Left ventricle myocardium superior (tissue), 1 donor: ENCODE measurements around the gene MBD3. TPM values are rescaled to one million over a fixed set of nuclear protein-coding genes. Genes with fewer than 3 reads are reported as not detected.
A peak's percentile ranks its signal among the peaks of the same experiment; 100 is the strongest.
"Not testable (repeated sequence)": the region's sequence is repeated elsewhere in the genome, so short reads cannot be mapped to it uniquely, and the experiment has no call there.

Experiments
- ATAC-seq: fragments of 200-7000 bp; cut with Tn5 transposase; one replicate; pipeline ENCODE4 v1.9.1; 2020; ENCODE audit warnings: mild to moderate bottlenecking, moderate library complexity
- DNase-seq: peaks from one replicate; pipeline ENCODE4 v3.0.0-alpha.2; 2020
- intact Hi-C: fragments of 100-400 bp; cut with micrococcal nuclease; formaldehyde crosslinking; loops from one replicate; pipeline ENCODE4 v1.11.0; 2022
- long read RNA-seq: library from polyadenylated mRNA; unstranded; transcript quantifications from one replicate; pipeline ENCODE4 v2.0.0, GENCODE V29; 2021
- total RNA-seq: library from RNA; stranded (reverse); fragmentation: NEBNext Ultra II Directional; extraction: Animal tissue kit (Norgen Biotek cat#: 25700); gene quantifications from one replicate; pipeline ENCODE4 v1.2.1, GENCODE V29; 2021
- donor health status: DM: no; HTN: yes; CAD: no; lungs with severe emphysema.

Gene MBD3
- 59.0 TPM for total RNA-seq
- long read RNA-seq, full-length matches to known transcripts = 145 of 212 reads
- long read RNA-seq, partial matches to known transcripts = 34 of 212 reads
- long read RNA-seq, other reads (novel, unspliced or antisense) = 33 of 212 reads

DNA sequence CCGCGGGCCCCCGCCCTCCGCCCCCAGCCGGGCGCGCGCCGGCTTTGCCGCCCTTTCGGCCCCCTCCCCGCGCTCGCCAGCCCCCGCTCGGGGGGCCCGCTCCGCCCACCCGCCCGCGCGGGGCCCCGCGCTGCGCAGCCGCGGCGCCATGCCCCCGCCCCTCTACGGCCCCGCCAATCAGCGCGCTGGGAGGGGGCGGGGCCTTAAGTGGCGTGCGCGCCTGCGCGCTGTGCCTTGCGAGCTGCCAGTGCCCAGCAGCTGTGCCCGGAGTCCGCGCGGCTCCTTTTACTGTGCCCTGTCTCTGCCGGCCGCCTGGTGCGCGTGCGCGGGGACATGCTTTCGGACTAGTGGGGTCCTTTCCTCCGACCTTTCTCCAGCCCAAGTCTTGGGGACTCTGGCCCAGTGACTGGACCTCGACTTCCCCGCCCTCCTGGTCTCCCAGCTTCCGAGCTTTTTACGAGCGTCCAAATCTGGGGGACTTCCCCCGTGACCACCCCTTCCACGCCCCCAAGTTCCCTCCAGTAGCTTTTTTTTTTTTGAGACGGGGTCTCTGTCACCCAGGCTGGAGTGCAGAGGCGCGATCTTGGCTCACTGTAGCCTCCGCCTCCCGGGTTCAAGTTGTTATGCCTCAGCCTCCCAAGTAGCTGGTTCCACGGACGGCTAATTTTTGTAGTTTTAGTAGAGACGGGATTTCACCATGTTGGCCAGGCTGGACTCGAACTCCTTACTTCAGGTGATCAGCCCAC is at the start of gene MBD3:
Gene MBD3, minus strand, starts transcription at position 111 of the 746 bp plus-strand sequence. CDS start 234 bp downstream, outside the sequence.
- ATAC-seq (peak; percentile 92), DNase-seq (peak; percentile 96)
- intact Hi-C loops = no loop called here

DNA sequence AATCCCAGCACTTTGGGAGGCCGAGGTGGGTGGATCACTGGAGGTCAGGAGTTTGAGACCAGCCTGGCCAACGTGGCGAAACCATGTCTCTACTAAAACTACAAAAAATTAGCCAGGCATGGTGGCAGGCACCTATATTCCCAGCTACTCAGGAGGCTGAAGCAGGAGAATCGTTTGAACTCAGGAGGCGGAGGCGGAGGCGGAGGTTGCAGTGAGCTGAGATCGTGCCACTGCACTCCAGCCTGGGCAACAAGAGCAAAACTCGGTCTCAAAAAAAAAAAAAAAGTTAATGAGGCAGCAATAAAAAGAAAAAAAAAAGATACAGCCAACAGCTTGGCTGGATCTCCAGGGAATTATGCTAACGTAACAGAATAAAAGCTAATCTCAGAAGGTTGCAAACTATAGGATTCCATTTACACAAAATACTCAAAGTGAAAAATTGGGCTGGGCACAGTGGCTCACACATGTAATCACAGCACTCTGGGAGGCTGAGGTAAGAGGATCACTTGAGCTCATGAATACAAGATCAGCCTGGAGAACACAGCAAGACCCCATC is 48.3 kb upstream of the MBD3 start:
- ATAC-seq, intact Hi-C loops: not testable (repeated sequence)
- DNase-seq = peak; percentile 2

GRCh38 chr19:1636325-1637236 is 43.9 kb upstream of the MBD3 start:
- intact Hi-C loops = no loop called here

GRCh38 chr19:1634938-1635243 is 42.2 kb upstream of the MBD3 start:
- intact Hi-C loops = no loop called here
- DNase-seq = no peak
- ATAC-seq = no peak

More at GRCh38 chr19:1636325-1637236, 43.9 kb upstream of the MBD3 start:
- ATAC-seq (no peak), DNase-seq (no peak)

DNA sequence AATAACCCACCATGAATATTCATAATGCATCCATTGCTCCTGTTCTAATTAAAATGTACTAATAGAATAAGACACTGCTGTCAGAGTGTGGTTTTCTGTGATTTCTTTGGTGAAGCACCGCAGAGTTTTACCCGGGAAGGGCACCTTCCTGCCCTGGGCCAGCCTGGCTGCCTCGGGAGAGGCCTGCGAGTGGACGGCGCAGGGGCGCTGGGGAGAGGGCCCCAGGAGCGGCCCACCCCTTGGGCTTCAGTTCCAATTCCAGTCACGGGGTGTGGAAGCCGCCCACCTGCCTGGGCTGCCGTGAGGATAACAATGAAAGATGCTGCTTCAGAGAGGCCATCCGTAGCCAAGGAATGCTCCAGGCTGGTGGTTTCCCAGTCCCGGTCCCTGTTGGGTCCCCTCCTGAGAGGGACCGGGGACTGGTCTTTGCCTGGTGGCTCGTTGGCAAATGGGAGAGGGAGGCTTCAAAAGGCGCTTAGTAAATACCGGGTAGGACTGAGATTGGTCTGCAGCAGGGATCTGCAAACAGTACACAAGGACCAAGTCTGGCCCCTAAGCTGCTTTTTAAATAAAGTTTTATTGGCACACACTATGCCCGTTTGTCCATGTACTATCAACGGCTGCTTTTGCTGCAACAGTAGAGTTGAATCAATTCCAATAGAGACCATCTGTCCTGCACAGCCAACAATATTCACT is 41.7 kb upstream of the MBD3 start:
- intact Hi-C loops = no loop called here
- ATAC-seq (no peak), DNase-seq (no peak)

- intact Hi-C loops = no loop called here
- no peak for ATAC-seq
- no peak for DNase-seq
Observed at GRCh38 chr19:1633269-1633826, 40.7 kb upstream of the MBD3 start.

DNA sequence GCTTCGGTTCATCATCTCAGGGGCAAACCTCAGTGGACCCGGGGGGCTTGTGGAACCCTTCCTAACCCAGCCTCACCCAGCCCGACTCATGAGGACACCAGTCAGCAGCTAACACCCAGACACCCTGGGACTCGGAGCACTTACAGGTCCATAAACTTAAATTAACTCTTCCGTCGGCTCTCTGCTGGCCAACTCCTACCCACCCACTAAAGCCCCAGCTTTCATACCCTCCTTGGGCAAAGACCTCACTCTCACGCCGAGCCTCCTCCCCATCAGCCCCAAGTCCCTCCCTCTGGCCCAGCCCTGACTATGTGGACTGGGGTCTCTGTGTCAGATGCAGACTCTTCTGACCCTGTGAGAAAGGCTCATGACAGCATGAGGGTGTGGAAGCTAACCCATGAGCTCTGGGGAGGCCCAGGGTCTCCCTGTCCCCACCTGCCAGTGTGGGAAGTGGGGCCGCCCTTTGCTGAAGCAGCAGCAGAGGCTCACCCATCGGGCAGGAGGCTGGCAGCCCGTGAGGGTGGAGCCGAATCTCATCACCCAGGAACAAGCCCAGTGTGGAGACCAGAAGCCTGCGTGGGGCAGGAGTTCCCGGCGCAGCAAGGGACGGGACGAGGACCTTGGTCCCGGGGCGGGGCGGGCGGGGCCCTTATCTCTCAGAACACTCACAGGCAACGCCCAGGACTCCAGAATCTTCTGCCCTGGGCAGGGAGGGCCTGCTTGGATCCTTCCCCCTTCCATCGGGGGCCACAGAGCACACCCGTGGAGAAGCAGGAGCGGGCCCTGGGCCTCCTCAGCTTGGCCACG is 40.0 kb upstream of the MBD3 start:
- ATAC-seq = no peak
- intact Hi-C loops = no loop called here
- no peak for DNase-seq

DNA sequence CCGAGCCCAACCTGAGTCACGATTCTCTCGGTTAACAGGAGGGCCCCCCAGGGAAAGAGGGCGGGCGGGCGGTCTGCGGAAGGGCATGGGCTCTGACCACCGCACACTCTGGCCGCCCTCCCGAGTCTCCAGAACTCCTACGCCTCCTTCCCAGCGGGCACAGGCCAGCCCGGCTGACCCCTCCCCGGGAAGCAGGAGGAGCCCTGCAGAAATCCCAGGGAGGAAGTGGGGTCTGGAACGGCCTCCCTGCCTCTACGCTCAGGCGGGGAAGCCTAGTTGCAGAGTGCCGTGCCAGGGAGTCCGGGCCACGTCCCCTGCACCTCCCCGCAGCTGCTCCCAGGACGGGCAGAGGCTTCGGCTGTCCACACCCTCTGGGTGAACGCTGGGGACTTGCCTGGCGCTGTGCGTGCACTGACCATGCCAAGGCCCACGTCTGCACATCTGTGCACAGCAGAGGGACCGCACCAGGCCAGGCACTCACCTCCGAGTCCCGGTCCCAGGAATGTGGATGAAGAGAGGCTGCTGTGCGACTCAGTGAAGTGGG is 39.0 kb upstream of the MBD3 start:
- DNase-seq = no peak
- intact Hi-C loops = no loop called here
- no peak for ATAC-seq

DNA sequence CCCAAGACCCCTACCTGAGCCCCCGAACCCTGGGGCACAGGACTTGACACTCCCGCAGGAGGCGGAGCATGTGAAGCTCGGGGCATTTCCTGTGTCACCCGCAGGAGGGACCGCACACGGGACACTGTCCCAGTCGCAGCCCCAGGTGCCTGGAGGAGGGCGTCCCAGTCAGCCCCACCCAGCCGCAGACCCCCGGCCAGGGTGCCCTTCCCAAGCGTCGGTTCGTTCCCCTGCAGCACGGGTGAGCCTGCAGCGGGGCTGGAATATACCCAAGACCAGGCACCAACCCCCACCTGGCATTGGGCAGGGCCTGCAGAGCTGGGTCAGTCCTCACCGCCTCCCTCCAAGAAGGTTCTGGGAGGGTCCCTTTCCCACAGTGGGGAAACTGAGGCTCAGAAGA is 38.1 kb upstream of the MBD3 start:
- intact Hi-C loops = no loop called here
- DNase-seq (no peak), ATAC-seq (no peak)

DNA sequence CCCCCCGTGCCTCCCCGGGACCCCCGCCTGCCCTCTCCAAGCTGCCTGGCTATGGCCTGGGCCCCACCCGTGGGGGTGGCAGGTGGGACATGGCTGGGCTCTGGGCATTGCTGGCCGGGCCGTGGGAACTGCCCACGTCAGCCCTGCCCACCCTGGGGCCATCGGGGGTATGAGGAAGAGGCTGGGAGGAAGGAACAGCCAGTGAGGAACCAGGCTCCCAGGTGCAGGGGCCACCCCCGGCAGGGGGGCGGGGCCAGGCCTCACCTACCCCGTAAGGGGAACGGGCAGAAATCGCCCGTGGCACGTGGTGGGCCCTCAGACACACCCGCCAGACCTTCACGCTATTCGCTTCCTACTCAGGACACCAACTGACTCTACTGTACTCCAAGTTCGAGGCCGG is 37.3 kb upstream of the MBD3 start:
- ATAC-seq = no peak
- intact Hi-C loops = no loop called here
- peak; percentile 24 for DNase-seq

DNA sequence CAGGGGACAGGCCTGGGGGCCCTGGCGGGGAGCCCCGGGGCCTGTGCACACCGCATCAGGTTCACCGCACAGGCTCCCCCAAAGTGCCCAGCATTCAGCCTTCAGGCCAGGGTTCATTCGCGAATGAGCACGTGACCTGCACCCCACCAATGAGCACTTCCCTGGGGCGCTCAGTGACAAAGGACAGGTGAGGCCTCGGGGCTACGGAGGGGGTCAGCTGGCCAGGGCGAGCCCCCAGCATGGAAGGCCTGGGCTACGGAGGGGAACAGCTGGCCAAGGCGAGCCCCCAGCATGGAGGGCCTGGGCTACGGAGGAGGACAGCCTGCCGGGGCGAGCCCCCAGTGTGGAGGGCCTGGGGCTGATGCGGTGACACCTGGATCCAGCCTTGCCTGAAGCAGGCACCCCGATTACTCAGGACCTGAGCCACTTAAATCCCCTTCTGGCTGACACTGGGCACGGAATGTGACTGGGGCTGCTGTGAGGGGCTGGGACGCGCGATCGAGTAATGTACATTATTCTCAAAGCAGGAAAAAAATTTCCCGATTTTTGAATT is 36.7 kb upstream of the MBD3 start:
- intact Hi-C loops = no loop called here
- DNase-seq (peak; percentile 17), ATAC-seq (no peak)

- ATAC-seq (no peak), DNase-seq (peak; percentile 26)
- intact Hi-C loops = no loop called here
Observed at GRCh38 chr19:1627194-1627593, 34.5 kb upstream of the MBD3 start.

DNA sequence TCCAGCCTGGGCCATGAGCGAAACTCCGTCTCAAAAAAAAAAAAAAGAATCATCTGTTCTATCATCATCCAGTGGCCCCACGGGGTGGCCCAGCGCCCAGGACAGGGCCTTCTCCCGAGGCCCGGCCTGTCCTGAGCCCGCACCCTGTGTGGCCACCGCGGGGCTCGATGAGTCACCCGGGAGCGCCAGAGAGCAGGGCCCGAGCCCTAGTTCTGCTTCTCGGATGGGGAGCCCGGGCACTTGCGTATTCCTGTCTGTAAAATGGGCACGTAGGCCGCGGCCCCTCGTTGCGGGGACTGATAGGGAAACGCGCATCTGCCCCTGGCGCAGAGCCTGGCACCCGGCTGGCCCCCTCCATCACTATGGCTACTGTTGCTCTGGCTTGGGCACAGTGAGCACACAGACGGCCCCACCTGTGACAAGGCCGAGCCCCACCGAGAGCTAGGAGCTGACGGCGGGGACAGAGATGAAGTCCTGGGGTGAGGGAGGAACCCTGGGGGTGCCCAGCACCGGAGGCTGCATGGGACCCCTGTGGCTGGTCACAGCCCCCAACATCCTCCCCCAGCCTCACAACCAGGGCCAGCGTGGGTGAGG is 33.8 kb upstream of the MBD3 start:
- no peak for DNase-seq
- ATAC-seq = no peak
- intact Hi-C loops = no loop called here

DNA sequence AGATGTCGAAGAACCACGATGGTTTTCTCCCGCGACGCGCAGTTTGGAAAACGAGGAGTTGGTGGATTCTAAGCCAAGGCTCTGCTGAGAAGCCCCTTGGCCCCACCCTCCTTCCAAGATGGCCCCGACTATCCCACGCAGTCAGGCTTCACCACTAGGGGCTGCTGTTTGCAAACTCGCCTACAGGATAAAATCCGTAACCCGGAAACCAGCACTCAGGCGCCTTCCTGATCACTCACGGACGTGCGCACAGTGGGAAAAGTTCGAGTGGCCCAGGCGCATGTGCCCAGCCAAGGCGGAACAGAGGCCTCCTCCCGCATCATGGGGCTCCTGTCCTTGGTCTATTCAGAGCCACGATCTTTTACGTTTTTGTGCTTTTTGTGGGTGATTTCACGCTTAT is 31.8 kb upstream of the MBD3 start:
- intact Hi-C loops = no loop called here
- peak; percentile 49 for DNase-seq
- ATAC-seq = peak; percentile 54

DNA sequence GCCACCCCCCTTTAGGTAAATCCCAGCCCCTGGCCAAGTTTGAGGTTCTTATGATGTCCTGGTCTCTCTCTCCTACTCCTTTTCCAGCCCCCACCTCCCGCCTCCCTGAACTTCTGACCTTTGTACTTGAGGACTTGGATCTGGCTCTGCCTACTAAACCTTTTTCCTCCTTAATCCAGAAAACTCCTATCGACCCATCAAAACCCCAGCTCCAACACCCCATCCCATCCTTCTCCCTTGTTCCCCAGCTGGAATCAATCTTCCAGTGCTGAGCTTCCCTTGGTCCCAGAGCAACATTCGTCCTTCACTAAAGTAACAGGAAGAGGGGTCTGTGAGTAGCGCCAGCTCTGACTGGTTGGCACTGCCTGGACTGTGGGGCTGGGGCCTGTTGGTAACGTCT is 29.9 kb upstream of the MBD3 start:
- intact Hi-C loops = no loop called here
- DNase-seq (peak; percentile 12), ATAC-seq (no peak)

GRCh38 chr19:1622007-1622406 is 29.3 kb upstream of the MBD3 start:
- no peak for ATAC-seq
- DNase-seq = peak; percentile 19
- intact Hi-C loops = no loop called here

GRCh38 chr19:1621574-1621973 is 28.9 kb upstream of the MBD3 start:
- ATAC-seq (no peak), DNase-seq (peak; percentile 7)
- intact Hi-C loops = no loop called here
